T-helper 2 cell treated with Interferon-gamma antibody and Interleukin-4, amounts not matched to agents 5 μg/mL and 100 μg/mL, for 36 hours (primary cell): ENCODE results near the gene FOXJ1.
A peak's percentile ranks its signal among the peaks of the same experiment; 100 is the strongest.

ENCODE experiments used
- DNase-seq: peaks from one replicate; pipeline ENCODE4 v3.0.0; 2021; ENCODE audit warnings: low spot score
- H3K27ac Mint-ChIP-seq: one replicate; pipeline ENCODE4 v1.8.0; 2021; ENCODE audit warnings: mild to moderate bottlenecking, mixed read lengths
- H3K27me3 Mint-ChIP-seq: one replicate; pipeline ENCODE4 v1.8.0; 2021; ENCODE audit warnings: low read depth, mixed read lengths
- H3K36me3 Mint-ChIP-seq: one replicate; pipeline ENCODE4 v1.8.0; 2021; ENCODE audit warnings: low read depth, mixed read lengths
- H3K4me1 Mint-ChIP-seq: one replicate; pipeline ENCODE4 v1.8.0; 2021; ENCODE audit warnings: low read depth, mixed read lengths
- H3K4me3 Mint-ChIP-seq: one replicate; pipeline ENCODE4 v1.8.0; 2022; ENCODE audit warnings: mild to moderate bottlenecking, moderate library complexity, mixed read lengths
- H3K9me3 Mint-ChIP-seq: one replicate; pipeline ENCODE4 v1.8.0; 2021; ENCODE audit warnings: mixed read lengths

The FOXJ1 gene

GRCh38 chr17:76153640-76154039 lies 12.6 kb upstream of the FOXJ1 start:
- no peaks in the 10 kb centered on the region for H3K9me3 Mint-ChIP-seq
- H3K4me3 Mint-ChIP-seq, result no peak overlapping the region
- H3K4me1 Mint-ChIP-seq, result peaks cover 11% of the 10 kb centered on the region
- H3K27me3 Mint-ChIP-seq, result no peaks in the 10 kb centered on the region
- H3K36me3 Mint-ChIP-seq, result peaks cover 44% of the 10 kb centered on the region
- H3K27ac Mint-ChIP-seq, result no peak overlapping the region
- no peak for DNase-seq

GRCh38 chr17:76153202-76153601 lies 12.2 kb upstream of the FOXJ1 start:
- Mint-ChIP-seq H3K9me3 (no peaks in the 10 kb centered on the region), H3K27ac (no peak overlapping the region), H3K27me3 (no peaks in the 10 kb centered on the region), H3K36me3 (peaks cover 42% of the 10 kb centered on the region), H3K4me3 (no peak overlapping the region), H3K4me1 (peaks cover 11% of the 10 kb centered on the region)
- no peak for DNase-seq

- H3K9me3 Mint-ChIP-seq, result no peaks in the 10 kb centered on the region
- peaks cover 38% of the 10 kb centered on the region for H3K36me3 Mint-ChIP-seq
- DNase-seq, result no peak
- no peak overlapping the region for H3K27ac Mint-ChIP-seq
- no peak overlapping the region for H3K4me3 Mint-ChIP-seq
- no peaks in the 10 kb centered on the region for H3K27me3 Mint-ChIP-seq
- peaks cover 11% of the 10 kb centered on the region for H3K4me1 Mint-ChIP-seq
These were observed 11.5 kb upstream of the FOXJ1 start for GRCh38 chr17:76152591-76152990.

GRCh38 chr17:76151896-76152454 lies 10.9 kb upstream of the FOXJ1 start:
- DNase-seq, result no peak
- no peaks in the 10 kb centered on the region for H3K27me3 Mint-ChIP-seq
- no peaks in the 10 kb centered on the region for H3K9me3 Mint-ChIP-seq
- peaks cover 10% of the 10 kb centered on the region for H3K4me1 Mint-ChIP-seq
- H3K27ac Mint-ChIP-seq, result peak overlapping the region; percentile 31
- peaks cover 41% of the 10 kb centered on the region for H3K36me3 Mint-ChIP-seq
- no peak overlapping the region for H3K4me3 Mint-ChIP-seq

GRCh38 chr17:76150712-76151622 lies 9.9 kb upstream of the FOXJ1 start:
- Mint-ChIP-seq H3K27me3 (no peaks in the 10 kb centered on the region), H3K9me3 (no peaks in the 10 kb centered on the region), H3K4me3 (no peak overlapping the region), H3K27ac (peak overlapping the region; percentile 11), H3K36me3 (peaks cover 45% of the 10 kb centered on the region), H3K4me1 (peaks cover 17% of the 10 kb centered on the region)
- no peak for DNase-seq

- no peak for DNase-seq
- Mint-ChIP-seq H3K4me1 (peaks cover 31% of the 10 kb centered on the region), H3K27me3 (no peaks in the 10 kb centered on the region), H3K9me3 (no peaks in the 10 kb centered on the region), H3K27ac (no peak overlapping the region), H3K36me3 (peaks cover 52% of the 10 kb centered on the region), H3K4me3 (no peak overlapping the region)
These were observed 8.2 kb upstream of the FOXJ1 start for GRCh38 chr17:76149214-76149613.

- no peak for DNase-seq
- Mint-ChIP-seq H3K27me3 (no peaks in the 10 kb centered on the region), H3K4me1 (peaks cover 41% of the 10 kb centered on the region), H3K4me3 (no peak overlapping the region), H3K27ac (no peak overlapping the region), H3K9me3 (no peaks in the 10 kb centered on the region), H3K36me3 (peaks cover 50% of the 10 kb centered on the region)
These were observed 6.9 kb upstream of the FOXJ1 start for GRCh38 chr17:76148015-76148326.

GRCh38 chr17:76147211-76148014 lies 6.4 kb upstream of the FOXJ1 start:
- Mint-ChIP-seq H3K36me3 (peaks cover 48% of the 10 kb centered on the region), H3K4me3 (no peak overlapping the region), H3K27ac (peak overlapping the region; percentile 31), H3K4me1 (peaks cover 45% of the 10 kb centered on the region), H3K27me3 (no peaks in the 10 kb centered on the region), H3K9me3 (no peaks in the 10 kb centered on the region)
- DNase-seq, result no peak

GRCh38 chr17:76146053-76146851 lies 5.2 kb upstream of the FOXJ1 start:
- no peak for DNase-seq
- H3K4me1 Mint-ChIP-seq, result peaks cover 44% of the 10 kb centered on the region

GRCh38 chr17:76145231-76146052 lies 4.4 kb upstream of the FOXJ1 start:
- H3K27me3 Mint-ChIP-seq, result peaks cover 3% of the 10 kb centered on the region
- peak overlapping the region; percentile 78 for H3K4me3 Mint-ChIP-seq
- H3K36me3 Mint-ChIP-seq, result peaks cover 34% of the 10 kb centered on the region
- H3K27ac Mint-ChIP-seq, result peak overlapping the region; percentile 94
- peaks cover 47% of the 10 kb centered on the region for H3K4me1 Mint-ChIP-seq
- DNase-seq, result no peak
- H3K9me3 Mint-ChIP-seq, result no peaks in the 10 kb centered on the region

More at GRCh38 chr17:76146053-76146851, 5.2 kb upstream of the FOXJ1 start:
- Mint-ChIP-seq H3K36me3 (peaks cover 39% of the 10 kb centered on the region), H3K27me3 (no peaks in the 10 kb centered on the region), H3K4me3 (peak overlapping the region; percentile 78), H3K9me3 (no peaks in the 10 kb centered on the region), H3K27ac (peak overlapping the region; percentile 94)

GRCh38 chr17:76142585-76143041 lies 1.6 kb upstream of the FOXJ1 start:
- Mint-ChIP-seq H3K27ac (peak overlapping the region; percentile 94), H3K9me3 (no peaks in the 10 kb centered on the region), H3K36me3 (peaks cover 31% of the 10 kb centered on the region), H3K4me1 (peaks cover 48% of the 10 kb centered on the region), H3K27me3 (peaks cover 20% of the 10 kb centered on the region), H3K4me3 (peak overlapping the region; percentile 17)
- no peak for DNase-seq

- no peak for DNase-seq
- Mint-ChIP-seq H3K9me3 (no peaks in the 10 kb centered on the region), H3K4me3 (peak overlapping the region; percentile 77), H3K27ac (peak overlapping the region; percentile 94), H3K36me3 (peaks cover 26% of the 10 kb centered on the region), H3K27me3 (peaks cover 20% of the 10 kb centered on the region), H3K4me1 (peaks cover 48% of the 10 kb centered on the region)
These were observed 1.1 kb upstream of the FOXJ1 start for GRCh38 chr17:76142039-76142584.
